Activated CD8-positive, alpha-beta T cell treated with anti-CD3 and anti-CD28 coated beads for 36 hours (primary cell): Measurements from ENCODE around the gene ULK3. TPM values are rescaled to one million over a fixed set of nuclear protein-coding genes. Genes with fewer than 3 reads are reported as not detected.
A peak's percentile ranks its signal among the peaks of the same experiment; 100 is the strongest.

Source experiments
- ATAC-seq: fragments of 200-7000 bp; cut with Tn5 transposase; one replicate; pipeline ENCODE4 v1.10.0; 2021; ENCODE audit warnings: mild to moderate bottlenecking, moderate library complexity
- CTCF ChIA-PET: fragments of 350-600 bp; sonication (Branson Sonifier 250); formaldehyde crosslinking; loops from one replicate; lab custom pipeline; 2021; ENCODE audit warnings: antibody characterized with exemption; lab: Charles Lee
- POLR2A ChIA-PET: fragments of 350-600 bp; sonication (Branson Sonifier 250); formaldehyde crosslinking; loops from one replicate; lab custom pipeline; 2021; ENCODE audit warnings: antibody characterized with exemption; lab: Charles Lee
- DNase-seq: peaks from one replicate; pipeline ENCODE4 v3.0.0-alpha.2; 2020
- H3K27ac Mint-ChIP-seq: one replicate; pipeline ENCODE4 v1.8.0; 2021; ENCODE audit warnings: mild to moderate bottlenecking, mixed read lengths
- H3K27me3 Mint-ChIP-seq: one replicate; pipeline ENCODE4 v1.8.0; 2021; ENCODE audit warnings: mixed read lengths
- H3K36me3 Mint-ChIP-seq: one replicate; pipeline ENCODE4 v1.8.0; 2021; ENCODE audit warnings: low read depth, mixed read lengths
- H3K4me1 Mint-ChIP-seq: one replicate; pipeline ENCODE4 v1.8.0; 2021; ENCODE audit warnings: low read depth, mixed read lengths
- H3K4me3 Mint-ChIP-seq: one replicate; pipeline ENCODE4 v1.8.0; 2021; ENCODE audit warnings: mild to moderate bottlenecking, moderate library complexity, mixed read lengths
- H3K9me3 Mint-ChIP-seq: one replicate; pipeline ENCODE4 v1.8.0; 2021; ENCODE audit warnings: mixed read lengths
- CTCF ChIP-seq: fragments of 200-600 bp; IDR thresholded peaks from one replicate; pipeline ENCODE4 v1.8.0; 2022; ENCODE audit warnings: antibody characterized with exemption, mild to moderate bottlenecking
- intact Hi-C: fragments of 100-400 bp; cut with micrococcal nuclease; formaldehyde crosslinking; loops from one replicate; pipeline ENCODE4 v1.10.0; 2022
- total RNA-seq, 2 experiments: library from RNA; stranded (reverse); gene quantifications; one replicate each; pipeline ENCODE4 v1.2.3, GENCODE V29; 2021

ULK3 gene
- total RNA-seq, 2 experiments from 2014 or later, result 45.9 to 49.3 TPM

- H3K4me1 Mint-ChIP-seq, result peaks cover 4% of the 10 kb centered on the region
- DNase-seq (no peak), ATAC-seq (no peak)
- no peak overlapping the region for H3K4me3 Mint-ChIP-seq
- ChIA-PET CTCF (interaction anchor here (1.0 to 2.6 kb wide), 4 partner anchors 9 to 194 kb away, joined by 3 to 16 read pairs (median 4); no protein-coding TSS in a partner anchor), POLR2A (interaction anchor here (1.4 kb wide), 1 partner anchor 19 kb away, joined by 4 read pairs; no protein-coding TSS in a partner anchor)
- H3K27ac Mint-ChIP-seq, result no peak overlapping the region
- no peaks in the 10 kb centered on the region for H3K9me3 Mint-ChIP-seq
- intact Hi-C loops, result no loop called here
- H3K27me3 Mint-ChIP-seq, result peaks cover 23% of the 10 kb centered on the region
- TF ChIP-seq CTCF, result no peak
- no peaks in the 10 kb centered on the region for H3K36me3 Mint-ChIP-seq
Observed at GRCh38 chr15:74828835-74829234, 14.1 kb downstream of the ULK3 start.

- Mint-ChIP-seq H3K4me1 (peaks cover 4% of the 10 kb centered on the region), H3K27me3 (peaks cover 23% of the 10 kb centered on the region), H3K9me3 (no peaks in the 10 kb centered on the region), H3K36me3 (no peaks in the 10 kb centered on the region), H3K4me3 (no peak overlapping the region), H3K27ac (no peak overlapping the region)
- DNase-seq (no peak), ATAC-seq (no peak)
- no peak for TF ChIP-seq CTCF
- ChIA-PET CTCF (interaction anchor here (0.7 to 2.1 kb wide), 10 partner anchors 8 to 196 kb away, joined by 3 to 8 read pairs (median 4); no protein-coding TSS in a partner anchor), POLR2A (interaction anchor here (1.5 to 1.7 kb wide), 2 partner anchors 13 to 43 kb away, joined by 4 to 5 read pairs; no protein-coding TSS in a partner anchor)
- intact Hi-C loops, result no loop called here
Observed at GRCh38 chr15:74827614-74828013, 15.3 kb downstream of the ULK3 start.

- H3K4me1 Mint-ChIP-seq, result peaks cover 4% of the 10 kb centered on the region
- CTCF ChIA-PET, result interaction anchor here (0.9 to 2.1 kb wide), 9 partner anchors 15 to 186 kb away, joined by 3 to 8 read pairs (median 4); no protein-coding TSS in a partner anchor
- no peaks in the 10 kb centered on the region for H3K36me3 Mint-ChIP-seq
- TF ChIP-seq CTCF, result no peak
- H3K4me3 Mint-ChIP-seq, result no peak overlapping the region
- no peaks in the 10 kb centered on the region for H3K9me3 Mint-ChIP-seq
- DNase-seq (no peak), ATAC-seq (no peak)
- H3K27ac Mint-ChIP-seq, result no peak overlapping the region
- H3K27me3 Mint-ChIP-seq, result peaks cover 23% of the 10 kb centered on the region
- intact Hi-C loops, result no loop called here
- POLR2A ChIA-PET, result interaction anchor here (1.5 to 1.7 kb wide), 2 partner anchors 13 to 42 kb away, joined by 4 to 5 read pairs; no protein-coding TSS in a partner anchor
Observed at GRCh38 chr15:74826921-74827320, 16.0 kb downstream of the ULK3 start.

- CTCF ChIA-PET, result interaction anchor here (1.1 to 2.1 kb wide), 7 partner anchors 10 to 186 kb away, joined by 3 to 8 read pairs (median 4); no protein-coding TSS in a partner anchor
Observed at GRCh38 chr15:74826364-74826819, 16.6 kb downstream of the ULK3 start, which contains the start of gene CPLX3. CPLX3 (plus strand) TSS chr15:74826627; CDS start chr15:74826704, 77 bp downstream.

More at GRCh38 chr15:74826364-74826819, 16.6 kb downstream of the ULK3 start, which contains the start of gene CPLX3:
- DNase-seq, result peak; percentile 49
- Mint-ChIP-seq H3K27ac (no peak within 1 kb of the TSS), H3K27me3 (peaks cover 23% of the 10 kb centered on the region), H3K36me3 (no peaks in the 10 kb centered on the region), H3K9me3 (no peaks in the 10 kb centered on the region), H3K4me1 (peaks cover 4% of the 10 kb centered on the region), H3K4me3 (no peak within 1 kb of the TSS)
- ATAC-seq, result peak; percentile 57
- POLR2A ChIA-PET, result interaction anchor here (1.0 to 1.9 kb wide), 5 partner anchors 10 to 44 kb away, joined by 3 to 6 read pairs (median 5); partner anchors contain the start of gene LMAN1L
- intact Hi-C loops, result no loop called here
- TF ChIP-seq CTCF, result no peak
